GM12873 (cell line): ENCODE results near the gene SPIRE2.

Experiments used
- TF ChIP-seq, protein P1 (sequence below): IDR thresholded peaks from 2 replicates; pipeline ENCODE4 v1.5.1; 2012; ENCODE audit warnings: low read depth, mild to moderate bottlenecking, moderate library complexity, low read length, control low read depth; ENCODE audit not compliant: insufficient read depth; ENCODE audit errors: missing control alignments

The SPIRE2 gene

DNA sequence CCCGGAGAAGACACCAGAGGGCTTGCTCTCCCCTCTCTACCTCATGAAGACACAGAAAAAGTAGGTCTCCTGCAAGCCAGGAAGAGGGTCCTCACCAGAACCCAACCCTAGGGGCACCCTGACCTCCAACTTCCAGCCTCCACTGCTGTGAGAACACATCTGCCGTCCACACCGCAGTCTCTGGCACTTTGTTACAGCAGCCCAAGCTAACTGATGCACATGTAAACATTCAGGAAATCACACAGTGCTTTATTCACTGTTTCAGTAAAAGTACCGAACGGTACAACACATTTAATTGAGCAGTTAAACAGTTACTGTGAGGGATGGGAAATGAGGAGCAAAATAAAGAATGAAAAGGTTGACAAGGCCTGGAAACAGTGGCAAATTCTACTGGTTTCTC lies 30.1 kb upstream of the SPIRE2 start:
- TF ChIP-seq, protein P1, sequence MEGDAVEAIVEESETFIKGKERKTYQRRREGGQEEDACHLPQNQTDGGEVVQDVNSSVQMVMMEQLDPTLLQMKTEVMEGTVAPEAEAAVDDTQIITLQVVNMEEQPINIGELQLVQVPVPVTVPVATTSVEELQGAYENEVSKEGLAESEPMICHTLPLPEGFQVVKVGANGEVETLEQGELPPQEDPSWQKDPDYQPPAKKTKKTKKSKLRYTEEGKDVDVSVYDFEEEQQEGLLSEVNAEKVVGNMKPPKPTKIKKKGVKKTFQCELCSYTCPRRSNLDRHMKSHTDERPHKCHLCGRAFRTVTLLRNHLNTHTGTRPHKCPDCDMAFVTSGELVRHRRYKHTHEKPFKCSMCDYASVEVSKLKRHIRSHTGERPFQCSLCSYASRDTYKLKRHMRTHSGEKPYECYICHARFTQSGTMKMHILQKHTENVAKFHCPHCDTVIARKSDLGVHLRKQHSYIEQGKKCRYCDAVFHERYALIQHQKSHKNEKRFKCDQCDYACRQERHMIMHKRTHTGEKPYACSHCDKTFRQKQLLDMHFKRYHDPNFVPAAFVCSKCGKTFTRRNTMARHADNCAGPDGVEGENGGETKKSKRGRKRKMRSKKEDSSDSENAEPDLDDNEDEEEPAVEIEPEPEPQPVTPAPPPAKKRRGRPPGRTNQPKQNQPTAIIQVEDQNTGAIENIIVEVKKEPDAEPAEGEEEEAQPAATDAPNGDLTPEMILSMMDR = no peak

DNA sequence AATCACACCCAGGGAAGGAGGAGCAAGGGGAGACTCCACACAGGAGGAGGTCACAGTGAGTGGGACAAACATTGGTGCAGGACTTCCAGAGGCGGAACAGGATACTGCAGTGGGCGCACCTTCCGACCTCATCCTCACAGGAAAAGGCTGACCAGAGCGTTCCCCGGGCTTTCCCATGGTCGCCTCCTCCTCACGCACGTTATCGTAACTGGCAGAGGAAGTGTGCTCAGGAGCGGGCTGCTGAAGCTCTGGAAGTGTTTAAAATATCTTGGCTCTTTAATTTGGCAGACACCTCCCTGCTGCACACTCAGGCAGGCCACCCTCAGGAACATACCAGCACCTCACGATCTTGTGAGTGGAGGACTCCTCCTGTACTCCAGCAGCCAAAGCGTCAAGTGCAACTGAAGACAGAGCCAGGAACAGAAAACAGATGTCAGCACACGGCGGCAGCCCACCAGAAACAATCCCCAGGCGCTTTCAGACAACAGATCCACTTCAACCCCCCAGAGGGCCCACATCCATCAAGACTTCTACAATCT lies 29.4 kb upstream of the SPIRE2 start:
- TF ChIP-seq, protein P1 = no peak

DNA sequence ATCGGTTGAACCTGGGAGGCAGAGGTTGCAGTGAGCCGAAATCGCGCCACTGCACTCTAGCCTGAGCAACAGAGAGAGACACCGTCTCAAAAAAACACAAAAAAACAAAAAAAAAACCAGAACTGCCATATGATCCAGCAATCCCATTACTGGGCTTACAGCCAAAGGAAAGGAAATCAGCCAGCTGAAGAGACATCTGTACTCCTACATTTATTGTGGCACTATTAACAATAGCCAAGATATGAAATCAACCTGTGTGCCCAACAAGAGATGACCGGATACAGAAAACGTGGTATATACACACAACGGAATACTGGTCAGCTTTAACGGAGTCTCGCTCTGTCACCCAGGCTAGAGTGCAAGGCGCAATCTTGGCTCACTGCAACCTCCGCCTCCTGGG lies 26.5 kb upstream of the SPIRE2 start:
- TF ChIP-seq, protein P1 = no peak

DNA sequence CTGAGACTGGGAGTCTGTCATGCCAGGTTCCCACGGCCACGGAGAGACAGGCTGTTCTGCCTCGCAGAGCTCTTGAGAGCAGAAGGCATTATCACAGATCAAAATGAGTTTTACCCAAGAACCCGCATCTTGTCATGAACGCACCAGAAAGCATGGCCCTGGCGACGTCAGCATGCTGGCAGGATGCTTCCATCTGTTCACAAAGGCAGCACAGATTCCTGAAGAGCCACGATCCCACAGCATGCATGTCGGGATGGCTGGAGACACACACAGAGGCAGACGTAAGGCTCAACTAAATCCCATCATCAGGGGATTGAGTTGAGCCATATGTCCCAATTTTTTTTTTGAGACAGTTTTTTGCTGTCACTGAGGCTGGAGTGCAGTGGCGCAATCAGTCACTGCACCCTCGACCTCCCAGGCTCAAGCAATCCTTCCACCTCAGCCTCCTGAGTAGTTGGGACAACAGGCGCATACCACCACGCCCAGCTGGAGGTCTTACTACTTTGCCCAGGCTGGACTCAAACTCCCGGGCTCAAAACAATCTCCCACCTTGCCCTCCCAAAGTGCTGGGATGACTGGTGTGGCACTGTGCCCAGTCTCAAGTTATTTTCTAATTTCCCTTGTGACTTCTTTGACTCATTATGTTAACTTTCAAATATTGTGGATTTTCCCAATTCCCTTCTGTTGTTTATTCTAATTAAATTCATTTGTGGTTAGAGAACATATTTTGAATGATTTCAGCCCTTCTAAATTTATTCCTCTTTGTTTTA lies 23.0 kb upstream of the SPIRE2 start:
- TF ChIP-seq, protein P1 = no peak

DNA sequence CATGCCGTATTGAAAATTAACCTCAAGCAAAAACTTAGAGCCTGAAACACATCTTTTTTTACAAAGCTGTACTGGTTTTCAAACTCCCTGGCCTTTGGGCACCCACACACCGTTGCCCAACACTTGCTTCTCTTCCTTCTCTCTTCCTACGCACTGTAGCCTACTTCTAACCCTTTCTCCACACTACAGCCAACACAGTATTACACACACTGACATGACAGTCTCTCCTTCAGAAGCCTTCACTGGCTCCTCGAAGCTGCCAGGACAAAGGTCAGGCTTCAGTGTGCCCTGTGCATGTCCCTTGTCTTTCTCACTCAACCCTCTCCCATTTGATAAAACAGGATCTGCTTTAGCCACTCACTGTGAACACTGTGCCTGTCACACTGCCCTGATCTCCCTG lies 19.8 kb upstream of the SPIRE2 start:
- TF ChIP-seq, protein P1 = no peak

DNA sequence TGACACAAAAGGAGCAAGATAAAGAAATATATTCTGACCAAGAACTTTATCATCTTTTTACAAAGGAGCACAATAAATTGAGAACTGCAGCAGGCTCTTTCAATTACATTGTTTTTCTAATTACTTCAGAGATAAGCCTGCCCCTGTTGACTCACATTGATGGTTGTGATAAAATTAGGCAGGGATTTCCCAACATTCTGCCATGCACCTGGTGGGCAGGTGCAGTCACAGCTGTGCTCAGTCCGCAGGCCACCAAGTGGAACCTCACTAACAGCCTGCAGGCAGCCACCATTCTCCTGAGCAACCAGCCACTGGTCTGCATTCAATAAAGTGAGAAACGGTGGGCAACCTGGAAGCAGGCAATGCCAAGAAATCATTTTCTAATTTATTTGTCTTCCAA lies 17.0 kb upstream of the SPIRE2 start:
- TF ChIP-seq, protein P1 = no peak

DNA sequence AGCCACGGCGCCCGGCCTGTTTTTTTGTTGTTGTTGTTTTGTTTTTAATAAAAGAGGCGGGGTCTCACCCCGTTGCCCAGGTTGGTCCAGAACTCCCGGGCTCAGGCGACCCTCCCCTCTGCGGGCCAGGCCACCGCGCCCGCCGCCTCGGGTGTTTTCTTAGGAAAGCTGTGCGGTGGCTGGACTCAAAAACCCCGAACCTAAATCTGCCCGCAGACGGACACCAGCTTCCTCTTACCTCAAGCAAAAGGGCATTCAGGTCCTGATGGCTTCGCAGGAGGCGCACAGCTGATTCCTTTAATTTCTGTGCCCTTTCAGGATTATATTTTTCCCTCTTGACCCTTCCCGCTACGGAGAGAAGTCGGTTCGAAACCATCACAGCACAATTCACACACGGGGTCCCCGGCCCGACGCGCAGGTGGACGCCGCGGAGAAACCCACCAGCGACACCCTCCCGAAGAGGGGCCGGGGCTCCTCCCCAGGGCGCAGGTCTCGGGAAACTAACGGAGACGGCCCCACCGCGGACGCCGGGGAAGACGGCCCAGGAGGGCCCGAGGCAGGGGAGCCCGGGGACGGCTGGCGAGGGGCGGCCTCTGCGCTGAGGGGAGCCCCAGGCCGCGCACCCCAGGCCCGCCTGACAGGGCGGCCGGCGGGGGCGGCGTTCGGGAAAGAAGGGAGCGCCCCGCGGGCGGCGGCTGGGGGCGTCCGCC lies 12.5 kb upstream of the SPIRE2 start:
- TF ChIP-seq, protein P1 = no peak
